ENCODE measurements around the gene NPFFR1.
"Not testable (repeated sequence)": the region's sequence is repeated elsewhere in the genome, so short reads cannot be mapped to it uniquely, and the experiment has no call there.

NPFFR1 gene

DNA sequence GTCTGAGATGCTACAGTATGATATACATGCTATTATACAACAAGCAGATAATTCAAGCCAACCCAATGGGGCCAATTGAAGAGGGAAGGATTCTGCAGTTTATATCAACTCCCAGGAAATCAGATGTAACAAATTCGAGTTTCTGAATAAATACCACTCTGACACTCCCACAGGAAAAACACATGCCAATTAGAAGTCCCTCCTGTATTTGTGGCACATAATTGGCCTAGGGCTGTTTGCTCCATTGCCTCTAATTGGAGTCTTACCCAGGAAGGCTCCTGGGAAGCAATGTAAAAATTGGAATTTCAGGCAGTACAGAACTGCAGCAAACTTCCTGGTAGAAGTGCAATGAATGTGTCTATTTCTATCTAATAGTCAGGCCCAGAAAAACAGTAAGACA is 55.3 kb downstream of the NPFFR1 start:
- H3K4me3 ChIP-seq (ENCODE audit: control insufficient read depth, low read depth, low read length) = no peak overlapping the region
- TF ChIP-seq, protein P1, sequence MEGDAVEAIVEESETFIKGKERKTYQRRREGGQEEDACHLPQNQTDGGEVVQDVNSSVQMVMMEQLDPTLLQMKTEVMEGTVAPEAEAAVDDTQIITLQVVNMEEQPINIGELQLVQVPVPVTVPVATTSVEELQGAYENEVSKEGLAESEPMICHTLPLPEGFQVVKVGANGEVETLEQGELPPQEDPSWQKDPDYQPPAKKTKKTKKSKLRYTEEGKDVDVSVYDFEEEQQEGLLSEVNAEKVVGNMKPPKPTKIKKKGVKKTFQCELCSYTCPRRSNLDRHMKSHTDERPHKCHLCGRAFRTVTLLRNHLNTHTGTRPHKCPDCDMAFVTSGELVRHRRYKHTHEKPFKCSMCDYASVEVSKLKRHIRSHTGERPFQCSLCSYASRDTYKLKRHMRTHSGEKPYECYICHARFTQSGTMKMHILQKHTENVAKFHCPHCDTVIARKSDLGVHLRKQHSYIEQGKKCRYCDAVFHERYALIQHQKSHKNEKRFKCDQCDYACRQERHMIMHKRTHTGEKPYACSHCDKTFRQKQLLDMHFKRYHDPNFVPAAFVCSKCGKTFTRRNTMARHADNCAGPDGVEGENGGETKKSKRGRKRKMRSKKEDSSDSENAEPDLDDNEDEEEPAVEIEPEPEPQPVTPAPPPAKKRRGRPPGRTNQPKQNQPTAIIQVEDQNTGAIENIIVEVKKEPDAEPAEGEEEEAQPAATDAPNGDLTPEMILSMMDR (conservative IDR thresholded peaks at IDR 0.05; ENCODE audit: control insufficient read depth, insufficient read depth, low read depth, low read length) = no peak
- DNase-seq (ENCODE audit: low read depth) = no peak

DNA sequence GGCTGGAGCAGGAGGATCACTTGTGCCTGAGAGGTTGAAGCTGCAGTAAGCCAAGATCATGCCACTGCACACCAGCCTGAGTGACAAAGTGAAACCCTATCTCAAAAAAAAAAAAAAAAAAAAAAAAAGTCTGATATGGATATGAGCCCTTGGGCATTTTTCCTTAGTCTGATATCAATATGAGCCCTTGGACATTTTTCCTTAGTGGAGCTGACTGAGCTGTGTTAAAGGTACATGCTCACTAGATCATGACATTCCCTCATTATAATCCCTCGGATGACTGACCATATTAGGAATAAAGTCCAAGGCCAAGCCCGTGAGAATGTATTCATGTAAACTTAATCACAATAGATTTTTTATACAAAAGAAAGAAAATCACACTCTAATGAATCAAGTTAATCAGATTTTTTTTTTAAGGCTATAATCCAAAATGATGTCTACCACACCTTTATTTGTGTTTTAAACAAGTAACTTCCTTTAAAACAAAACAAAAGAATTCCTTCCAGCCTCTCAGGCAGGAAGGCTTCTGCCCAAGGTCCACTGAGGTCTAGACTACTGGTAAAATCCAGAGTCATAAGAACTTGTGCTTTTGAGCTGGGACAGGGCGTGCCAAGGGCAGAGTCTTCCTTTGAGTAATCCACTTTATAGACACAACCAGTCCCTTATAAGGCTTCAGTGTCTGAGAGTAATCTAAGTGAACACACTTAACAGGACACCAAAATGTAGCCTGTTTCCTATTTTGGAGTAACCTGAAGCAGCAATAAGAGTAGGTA is 56.1 kb downstream of the NPFFR1 start:
- DNase-seq (ENCODE audit: low read depth) = no peak
- H3K4me3 ChIP-seq (ENCODE audit: control insufficient read depth, low read depth, low read length) = no peak overlapping the region
- TF ChIP-seq, protein P1 (conservative IDR thresholded peaks at IDR 0.05; ENCODE audit: control insufficient read depth, insufficient read depth, low read depth, low read length) = no peak

- TF ChIP-seq, protein P1 (conservative IDR thresholded peaks at IDR 0.05; ENCODE audit: control insufficient read depth, insufficient read depth, low read depth, low read length) = no peak
- no peak for DNase-seq (ENCODE audit: low read depth)
- H3K4me3 ChIP-seq (ENCODE audit: control insufficient read depth, low read depth, low read length) = no peak overlapping the region
Measured at GRCh38 chr10:70223728-70224127, 60.1 kb downstream of the NPFFR1 start.

DNA sequence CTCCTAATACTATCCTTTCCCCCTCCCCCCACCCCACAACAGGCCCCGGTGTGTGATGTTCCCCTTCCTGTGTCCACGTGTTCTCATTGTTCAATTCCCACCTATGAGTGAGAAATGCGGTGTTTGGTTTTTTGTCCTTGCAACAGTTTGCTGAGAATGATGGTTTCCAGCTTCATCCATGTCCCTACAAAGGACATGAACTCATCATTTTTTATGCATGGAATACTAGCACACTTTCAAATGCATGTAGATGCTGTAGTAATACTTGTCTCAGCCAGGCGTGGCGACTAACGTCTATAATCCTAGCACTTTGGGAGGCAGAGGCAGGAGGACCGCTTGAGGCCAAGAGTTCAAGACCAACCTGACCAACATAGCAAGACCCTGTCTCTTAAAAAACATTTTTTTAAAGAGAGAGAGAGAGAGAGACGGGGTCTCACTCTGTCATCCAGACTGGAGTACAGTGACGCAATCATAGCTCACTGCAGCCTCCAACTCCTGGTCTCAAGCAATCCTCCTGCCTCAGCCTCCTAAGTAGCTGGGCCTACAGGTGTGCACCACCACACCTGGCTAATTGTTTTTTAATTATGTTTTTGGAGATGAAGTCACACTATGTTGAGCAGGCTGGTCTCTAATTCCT is 60.9 kb downstream of the NPFFR1 start:
- not testable (repeated sequence) for H3K4me3 ChIP-seq (ENCODE audit: control insufficient read depth, low read depth, low read length); DNase-seq (ENCODE audit: low read depth)

GRCh38 chr10:70222340-70222794 is 61.4 kb downstream of the NPFFR1 start:
- H3K4me3 ChIP-seq (ENCODE audit: control insufficient read depth, low read depth, low read length) = no peak overlapping the region
- DNase-seq (ENCODE audit: low read depth) = no peak
- TF ChIP-seq, protein P1 (conservative IDR thresholded peaks at IDR 0.05; ENCODE audit: control insufficient read depth, insufficient read depth, low read depth, low read length) = no peak

DNA sequence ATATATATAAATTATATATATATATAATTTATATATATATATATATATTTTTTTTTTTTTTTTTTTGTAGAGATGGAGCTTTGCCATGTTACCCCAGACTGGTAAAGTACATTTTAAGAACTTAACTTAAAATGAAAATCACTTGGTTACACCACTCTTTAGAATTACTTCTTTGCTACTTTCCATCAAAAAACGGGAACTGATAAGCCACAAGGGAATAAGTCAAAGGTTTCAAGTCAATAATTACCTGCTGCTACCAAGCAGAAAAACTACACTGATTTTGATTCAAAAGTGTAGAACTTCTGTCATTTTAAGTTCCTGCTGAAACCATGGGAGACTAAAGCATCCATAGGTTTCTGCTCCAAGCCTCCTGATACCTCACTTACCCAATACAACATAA is 62.8 kb downstream of the NPFFR1 start:
- TF ChIP-seq, protein P1 (conservative IDR thresholded peaks at IDR 0.05; ENCODE audit: control insufficient read depth, insufficient read depth, low read depth, low read length) = no peak
- DNase-seq (ENCODE audit: low read depth) = no peak
- no peak overlapping the region for H3K4me3 ChIP-seq (ENCODE audit: control insufficient read depth, low read depth, low read length)

DNA sequence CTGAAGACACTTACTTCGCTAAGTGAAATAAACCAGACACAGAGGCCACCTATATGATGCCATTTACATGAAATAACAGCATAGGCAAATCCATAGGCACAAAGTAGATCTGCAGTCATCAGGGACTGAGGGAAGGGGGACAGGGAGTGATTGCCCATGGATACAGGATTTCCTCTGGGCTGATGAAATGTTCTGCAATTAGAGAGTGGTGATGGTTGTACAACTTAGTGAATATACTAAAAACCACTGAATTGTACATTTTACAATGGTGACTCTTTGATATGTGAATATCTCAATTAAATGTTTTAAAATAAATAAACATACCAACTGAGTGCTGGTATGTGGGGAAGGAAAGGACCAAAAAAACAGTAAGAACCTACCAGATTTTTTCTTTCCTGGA is 70.9 kb downstream of the NPFFR1 start:
- no peak overlapping the region for H3K4me3 ChIP-seq (ENCODE audit: control insufficient read depth, low read depth, low read length)
- no peak for DNase-seq (ENCODE audit: low read depth)
- TF ChIP-seq, protein P1 (conservative IDR thresholded peaks at IDR 0.05; ENCODE audit: control insufficient read depth, insufficient read depth, low read depth, low read length) = no peak

Data from fibroblast of mammary gland (primary cell).